ENCODE data around the gene TEX19. TPM values are rescaled to one million over a fixed set of nuclear protein-coding genes. Genes with fewer than 3 reads are reported as not detected.

The TEX19 gene
- total RNA-seq, 1 donor from 2014 or later = not detected

GRCh38 chr17:82348866-82349265, 10.2 kb upstream of the TEX19 start:
- H3K9me3 ChIP-seq = no peaks in the 10 kb centered on the region
- no peak for DNase-seq
- no peak for TF ChIP-seq CTCF (IDR thresholded peaks at IDR 0.05)
- no peaks in the 10 kb centered on the region for H3K36me3 ChIP-seq
- no peak overlapping the region for H3K4me3 ChIP-seq
- H3K4me1 ChIP-seq = peaks cover 9% of the 10 kb centered on the region
- peaks cover 5% of the 10 kb centered on the region for H3K27me3 ChIP-seq (ENCODE audit: low read depth)
- ATAC-seq = no peak
- intact Hi-C loops (cut with DNase I) = no loop called here
- H3K27ac ChIP-seq = no peak overlapping the region

DNA sequence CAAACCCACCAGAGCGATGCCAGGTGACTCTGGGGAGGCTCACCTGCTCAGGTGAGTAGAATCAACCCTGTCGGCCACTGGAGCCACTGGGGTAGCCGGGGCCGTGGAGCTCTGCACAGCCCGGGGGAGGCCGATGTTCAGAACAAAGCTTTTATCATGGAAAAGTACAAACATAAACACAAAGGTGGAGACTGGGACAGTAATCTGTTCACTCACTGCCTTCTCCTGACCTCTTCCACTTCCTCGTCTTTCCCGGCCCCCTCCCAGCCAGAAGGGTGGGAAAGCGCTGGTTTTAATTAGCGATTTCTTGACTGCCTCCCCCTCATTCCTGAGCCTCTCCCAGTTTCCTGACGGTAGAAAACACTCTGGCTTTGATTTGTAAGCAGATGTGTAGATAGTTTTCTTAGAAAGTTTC, 9.8 kb upstream of the TEX19 start:
- intact Hi-C loops (cut with DNase I) = no loop called here
- ATAC-seq (no peak), DNase-seq (no peak)
- Histone ChIP-seq H3K27ac (no peak overlapping the region), H3K27me3 (ENCODE audit: low read depth) (peaks cover 5% of the 10 kb centered on the region), H3K4me3 (no peak overlapping the region), H3K4me1 (peaks cover 9% of the 10 kb centered on the region), H3K36me3 (no peaks in the 10 kb centered on the region), H3K9me3 (no peaks in the 10 kb centered on the region)
- TF ChIP-seq CTCF (IDR thresholded peaks at IDR 0.05) = no peak

GRCh38 chr17:82350182-82351030, 8.6 kb upstream of the TEX19 start:
- H3K9me3 ChIP-seq = no peaks in the 10 kb centered on the region
- no peak overlapping the region for H3K27ac ChIP-seq
- intact Hi-C loops (cut with DNase I) = no loop called here
- DNase-seq (no peak), ATAC-seq (peak in 1 of 2 donors; percentile 3)
- TF ChIP-seq CTCF (IDR thresholded peaks at IDR 0.05) = no peak
- no peak overlapping the region for H3K4me3 ChIP-seq
- peaks cover 9% of the 10 kb centered on the region for H3K4me1 ChIP-seq
- no peaks in the 10 kb centered on the region for H3K36me3 ChIP-seq
- H3K27me3 ChIP-seq (ENCODE audit: low read depth) = peaks cover 5% of the 10 kb centered on the region

GRCh38 chr17:82351254-82351712, 7.8 kb upstream of the TEX19 start:
- intact Hi-C loops (cut with DNase I) = no loop called here
- DNase-seq (no peak), ATAC-seq (peak in 1 of 2 donors; percentile 6)
- Histone ChIP-seq H3K27me3 (ENCODE audit: low read depth) (peaks cover 7% of the 10 kb centered on the region), H3K9me3 (no peaks in the 10 kb centered on the region), H3K36me3 (no peaks in the 10 kb centered on the region), H3K4me3 (no peak overlapping the region), H3K27ac (no peak overlapping the region), H3K4me1 (peaks cover 9% of the 10 kb centered on the region)
- no peak for TF ChIP-seq CTCF (IDR thresholded peaks at IDR 0.05)

DNA sequence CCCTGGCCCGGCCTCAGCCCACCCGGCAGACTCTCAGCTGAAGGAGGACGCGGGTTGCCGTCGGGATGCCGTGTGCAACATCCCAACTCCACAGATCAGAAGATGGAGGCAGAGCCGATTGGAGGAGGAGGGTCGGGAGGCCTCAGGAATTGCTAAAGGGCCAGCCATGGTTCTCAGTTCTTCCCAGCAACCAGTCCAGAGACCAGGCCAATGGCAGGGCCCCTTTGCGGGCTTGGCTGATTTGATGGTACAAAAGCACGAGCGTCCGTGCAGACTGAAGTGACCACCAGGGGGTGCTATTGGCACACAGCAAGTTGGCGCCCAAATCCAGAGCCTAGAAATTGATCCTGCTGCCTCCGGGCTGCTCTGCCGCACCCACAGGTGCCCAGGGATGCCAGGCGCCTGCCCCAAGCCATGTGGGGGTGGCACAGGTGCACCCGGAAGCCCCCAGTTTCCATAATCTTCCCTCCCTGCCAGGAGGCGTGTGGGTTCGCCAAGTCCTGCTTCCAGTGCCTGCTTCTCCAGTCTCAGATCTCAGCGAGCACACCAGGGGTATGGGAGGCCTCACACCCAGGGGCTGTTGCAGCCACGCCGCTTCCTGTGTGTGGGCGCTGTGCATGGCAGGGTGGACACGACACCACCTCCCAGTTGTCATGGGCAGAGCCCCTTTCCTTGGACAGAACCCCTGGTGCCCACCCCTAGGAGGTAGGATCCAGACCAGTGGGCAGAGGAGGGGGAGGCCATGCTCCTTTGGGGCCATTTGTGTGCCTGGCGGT, 7.1 kb upstream of the TEX19 start:
- Histone ChIP-seq H3K27me3 (ENCODE audit: low read depth) (peaks cover 13% of the 10 kb centered on the region), H3K9me3 (no peaks in the 10 kb centered on the region), H3K27ac (no peak overlapping the region), H3K4me1 (peaks cover 9% of the 10 kb centered on the region), H3K4me3 (no peak overlapping the region), H3K36me3 (no peaks in the 10 kb centered on the region)
- peak; percentile 97 for TF ChIP-seq CTCF (IDR thresholded peaks at IDR 0.05)
- DNase-seq = peak; percentile 89
- peak; percentile 75 to 87 for ATAC-seq
- intact Hi-C loops (cut with DNase I) = no loop called here

Measured in lower lobe of right lung (tissue), 2 donors.